NCI-H2107 (cell line): ENCODE results near the gene TMA7.
"Not testable (repeated sequence)": the region's sequence is repeated elsewhere in the genome, so short reads cannot be mapped to it uniquely, and the experiment has no call there.

Experiments used
- DNase-seq: peaks from one replicate; lab custom pipeline; 2025; lab: John Stamatoyannopoulos, UW

TMA7 gene

DNA sequence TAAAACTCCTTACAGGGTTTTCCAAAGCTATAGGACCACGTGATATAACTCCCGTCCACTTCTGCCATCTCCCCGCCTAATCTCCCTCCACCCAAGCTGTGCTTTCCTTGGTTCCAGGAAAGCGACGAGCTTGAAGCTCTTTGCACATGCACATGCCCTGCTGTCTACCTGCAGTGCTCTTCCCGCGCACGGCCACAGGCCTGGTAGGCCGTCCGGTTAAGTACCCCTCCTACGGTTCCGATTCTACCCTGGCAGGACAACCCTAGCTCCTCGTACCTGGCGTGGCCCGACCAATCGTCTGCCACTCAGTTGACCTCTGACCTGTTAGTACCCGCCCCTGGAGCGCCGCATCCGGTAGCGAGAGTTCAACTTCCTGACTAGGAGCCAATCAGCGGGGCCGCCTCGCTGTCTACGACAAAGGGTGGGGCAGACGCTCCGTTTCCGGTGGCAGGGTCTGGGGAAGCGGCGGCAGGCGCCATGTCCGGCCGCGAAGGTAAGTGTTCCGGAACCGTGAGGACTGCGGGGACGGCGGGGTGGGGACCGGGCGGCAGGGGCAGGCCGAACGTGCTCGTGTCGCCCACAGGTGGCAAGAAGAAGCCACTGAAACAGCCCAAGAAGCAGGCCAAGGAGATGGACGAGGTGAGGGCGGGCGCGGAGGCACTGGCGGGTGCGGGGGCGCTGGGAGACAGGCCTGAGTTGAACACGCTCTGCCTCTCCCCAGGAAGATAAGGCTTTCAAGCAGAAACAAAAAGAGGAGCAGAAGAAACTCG, at the start of gene TMA7, which contains the start of gene CCDC51:
TMA7 (plus strand) TSS at position 438 of the 770 bp plus-strand sequence; CDS start at position 478, 40 bp downstream.
CCDC51 (minus strand) TSS at position 300 of the 770 bp plus-strand sequence. CDS start 4,991 bp downstream, outside the sequence.
- DNase-seq, result peak; percentile 83

DNA sequence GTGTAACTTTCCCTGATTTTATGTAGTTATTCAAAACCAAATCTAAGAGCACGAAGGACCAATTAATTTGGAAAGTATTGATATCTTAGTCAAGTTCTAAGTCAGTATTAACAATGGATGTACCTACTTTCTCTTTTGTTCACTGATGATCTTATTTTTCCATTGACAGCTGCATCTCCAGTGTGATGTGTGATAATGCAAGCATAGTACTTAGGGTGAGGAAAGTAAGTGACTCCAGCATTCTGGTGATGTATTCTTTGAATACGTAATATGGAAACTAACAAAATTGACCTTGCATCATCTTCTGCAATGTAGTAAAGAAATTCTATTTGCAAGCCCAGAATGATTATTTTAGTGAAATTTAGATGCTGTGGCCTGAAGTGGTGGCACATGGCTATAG, 45.7 kb upstream of the TMA7 start:
- no peak for DNase-seq

DNA sequence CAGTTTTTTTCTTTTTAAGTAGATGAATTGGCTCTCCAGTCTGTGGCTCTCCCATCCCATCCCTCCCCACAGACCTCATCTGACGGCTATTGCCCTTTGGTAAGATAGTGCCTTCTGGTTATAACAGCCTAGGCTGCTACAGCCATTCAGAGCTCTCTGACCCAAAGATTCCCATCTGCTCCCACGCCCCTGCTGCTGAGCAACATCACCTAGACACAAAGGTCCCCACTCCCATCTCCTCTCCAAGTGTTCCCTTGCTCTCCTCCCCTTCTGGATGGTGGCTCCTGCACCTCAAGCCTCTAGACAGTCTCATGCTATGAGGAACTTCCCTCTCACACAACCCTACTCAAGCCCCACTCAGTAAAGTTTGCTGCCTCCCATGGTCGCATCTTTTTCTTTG, 44.3 kb upstream of the TMA7 start:
- DNase-seq, result no peak

DNA sequence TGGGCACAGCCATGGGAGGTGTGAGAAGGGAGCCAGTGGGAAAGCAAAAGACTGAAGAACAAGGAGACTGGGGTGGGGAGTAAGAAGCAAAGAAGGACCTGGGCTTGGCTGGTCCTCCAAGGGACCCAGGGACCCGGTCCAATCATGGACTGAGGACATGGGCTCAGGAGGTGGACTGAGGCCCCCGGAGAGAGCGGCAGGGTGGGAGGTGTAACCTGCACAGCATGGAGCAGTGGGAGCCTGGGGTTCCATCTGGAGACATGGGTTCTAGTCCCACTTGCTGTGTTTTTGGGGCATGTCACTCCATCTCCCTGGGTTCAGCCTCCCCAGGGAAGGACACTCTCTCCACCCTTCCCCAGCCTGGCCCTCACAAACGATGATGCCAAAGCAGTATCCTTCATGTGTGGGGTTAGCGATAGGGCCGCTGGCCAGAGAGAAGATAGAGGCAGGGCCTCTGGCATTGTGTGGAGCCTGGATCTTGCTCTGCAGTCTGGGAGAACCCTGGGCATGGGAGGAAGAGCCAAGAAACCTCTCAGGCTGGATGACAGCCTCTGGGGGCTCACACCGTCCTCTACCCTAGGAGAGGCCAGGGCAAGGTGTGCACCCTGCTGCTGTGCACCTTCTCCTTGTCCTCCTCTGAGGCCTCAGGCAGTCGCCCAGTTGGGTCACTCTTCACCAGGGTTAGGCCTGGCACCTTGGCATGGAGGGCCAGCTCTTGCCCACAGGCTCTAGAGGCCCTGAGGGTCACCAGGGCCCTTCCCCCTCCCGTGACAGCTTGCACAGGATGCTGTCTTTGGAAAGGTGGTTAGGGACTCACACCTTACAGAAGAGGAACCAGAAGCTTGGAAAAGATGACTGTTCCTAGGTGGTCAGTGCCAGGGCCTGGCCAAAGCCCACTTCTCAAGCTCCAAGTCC, 42.0 kb upstream of the TMA7 start:
- DNase-seq, result no peak

DNA sequence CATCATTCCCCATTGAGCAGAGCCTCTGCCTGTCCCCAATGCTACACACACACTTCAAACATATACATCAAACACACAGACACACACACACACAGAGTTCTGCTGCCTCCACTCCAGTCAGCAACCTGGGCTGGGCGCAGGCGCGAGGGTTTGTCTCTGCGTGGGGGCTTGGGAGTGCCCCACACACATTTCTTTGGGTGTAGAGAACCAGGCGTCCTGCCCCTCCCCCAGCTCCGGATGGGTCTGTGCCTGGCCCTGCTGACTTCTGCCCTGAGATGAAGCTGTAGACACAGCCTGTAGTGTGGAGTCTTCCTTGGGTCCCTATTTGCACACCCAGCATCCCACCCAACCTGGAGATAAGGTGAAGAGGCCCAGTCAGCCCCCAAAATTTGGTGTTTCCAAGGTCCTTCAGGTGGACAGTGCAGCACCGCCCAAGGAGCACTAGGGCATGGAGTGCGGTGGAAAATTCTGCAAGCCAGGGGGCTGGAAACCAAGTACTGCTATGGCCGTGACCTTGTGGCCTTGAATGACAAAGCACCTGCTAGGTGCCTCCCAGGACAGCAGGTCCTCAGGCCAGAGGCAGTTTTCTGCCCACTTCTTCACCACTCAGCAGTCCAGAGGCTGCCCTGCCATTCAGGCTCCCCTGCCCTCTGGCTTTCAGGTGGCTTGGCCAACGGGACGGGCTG, 41.2 kb upstream of the TMA7 start:
- DNase-seq, result no peak

DNA sequence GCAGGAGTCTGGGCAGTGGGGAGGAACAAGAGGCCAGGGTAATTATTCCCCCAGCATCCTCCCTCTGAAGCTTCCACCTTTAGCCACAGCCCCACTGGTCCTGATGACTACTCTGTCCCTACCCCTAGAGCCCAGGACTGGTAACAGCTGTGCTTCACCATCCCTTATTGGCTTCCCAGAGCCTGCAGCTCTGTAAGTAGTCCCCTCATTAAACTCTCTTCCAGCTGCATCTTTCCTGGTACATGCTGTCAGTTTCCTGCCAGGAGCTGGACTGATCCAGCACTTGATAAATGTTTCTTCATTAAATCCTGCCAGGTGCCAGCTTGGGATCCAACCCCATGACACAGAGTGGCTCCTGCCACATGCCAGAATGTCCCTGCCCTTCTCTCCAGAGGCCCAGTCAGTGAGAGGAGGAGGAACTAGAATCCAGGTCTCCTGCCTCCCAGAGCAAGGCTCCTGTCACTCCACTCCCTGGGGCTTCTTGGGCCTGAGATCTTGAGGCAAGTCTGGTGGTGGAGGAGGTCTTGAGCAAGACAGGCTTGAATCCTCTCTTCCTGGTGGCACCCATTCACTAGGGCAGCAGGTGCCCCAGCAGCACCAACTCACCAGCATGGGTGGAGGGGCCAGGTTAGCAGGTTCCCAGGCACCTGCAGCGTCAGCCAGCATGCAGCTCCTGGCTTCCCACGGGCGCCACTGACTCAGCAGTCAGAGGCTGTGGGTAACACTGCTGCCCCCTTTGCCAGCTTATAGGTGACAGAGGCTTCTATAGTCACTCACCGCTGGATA, 40.5 kb upstream of the TMA7 start:
- DNase-seq, result peak; percentile 12

DNA sequence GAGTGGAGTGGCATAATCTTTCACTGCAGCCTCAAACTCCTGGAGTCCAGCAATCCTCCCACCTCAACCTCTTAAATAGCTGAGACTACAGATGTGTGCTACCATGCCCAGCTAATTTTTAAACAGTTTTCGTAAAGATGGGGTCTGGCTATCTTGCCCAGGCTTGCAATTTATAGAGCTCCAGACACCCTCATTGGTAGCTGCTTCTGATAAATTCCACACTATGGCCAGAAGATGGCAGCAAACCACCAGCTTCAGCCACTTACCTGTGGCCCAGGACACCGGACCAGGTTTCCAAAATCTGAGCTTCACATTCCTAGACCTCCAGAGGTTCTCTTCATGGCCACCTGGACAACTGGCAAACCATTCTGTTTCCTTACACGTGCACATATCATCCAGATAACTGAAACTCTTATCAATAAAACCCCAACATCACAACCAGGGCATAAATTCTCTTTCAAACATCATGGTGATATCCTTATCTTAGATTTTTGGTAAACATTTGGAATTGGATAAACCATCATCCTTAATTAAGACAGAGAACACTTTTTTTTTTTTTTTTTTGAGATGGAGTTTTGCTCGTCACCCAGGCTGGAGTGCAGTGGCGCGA, 39.1 kb upstream of the TMA7 start:
- peak; percentile 14 for DNase-seq

DNA sequence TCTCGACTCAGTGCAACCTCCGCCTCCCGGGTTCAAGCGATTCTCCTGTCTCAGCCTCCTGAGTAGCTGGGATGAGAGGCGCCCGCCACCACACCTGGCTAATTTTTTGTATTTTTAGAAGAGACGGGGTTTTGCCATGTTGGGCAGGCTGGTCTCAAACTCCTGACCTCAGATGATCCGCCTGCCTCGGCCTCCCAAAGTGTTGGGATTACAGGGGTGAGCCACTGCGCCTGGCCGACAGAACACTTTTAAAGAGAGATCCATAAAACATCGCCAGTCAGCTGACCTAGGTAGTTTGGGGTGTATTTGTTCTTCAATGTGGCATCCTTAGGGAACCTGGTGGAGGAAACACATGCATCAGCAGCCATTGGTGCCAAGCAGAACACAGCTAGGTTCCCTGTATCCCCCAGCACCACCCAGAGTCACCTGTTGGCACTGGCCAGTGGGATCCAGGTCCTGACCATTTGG, 38.6 kb upstream of the TMA7 start:
- DNase-seq, result not testable (repeated sequence)

DNA sequence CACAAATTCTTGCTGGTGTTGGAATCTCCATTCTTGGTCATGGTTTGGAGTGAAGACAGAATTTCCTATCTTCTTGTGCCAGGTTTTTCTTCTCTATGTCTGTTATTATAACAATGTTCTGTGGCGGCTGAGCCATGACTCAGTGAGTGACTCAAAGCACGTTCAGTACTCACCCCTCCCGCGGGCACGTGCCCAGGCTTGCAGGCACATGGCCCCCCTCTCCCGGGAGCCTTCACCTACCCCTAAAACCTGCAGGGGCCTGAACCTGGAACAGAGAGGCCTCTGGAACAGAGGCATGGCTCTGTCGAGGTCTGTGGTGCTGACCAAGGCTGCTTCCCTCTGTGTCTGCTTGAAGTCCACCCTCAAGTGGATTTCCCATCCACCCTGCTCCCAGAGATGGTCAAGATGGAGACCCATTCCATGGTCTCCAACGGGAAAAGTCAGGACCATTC, 37.8 kb upstream of the TMA7 start:
- no peak for DNase-seq

DNA sequence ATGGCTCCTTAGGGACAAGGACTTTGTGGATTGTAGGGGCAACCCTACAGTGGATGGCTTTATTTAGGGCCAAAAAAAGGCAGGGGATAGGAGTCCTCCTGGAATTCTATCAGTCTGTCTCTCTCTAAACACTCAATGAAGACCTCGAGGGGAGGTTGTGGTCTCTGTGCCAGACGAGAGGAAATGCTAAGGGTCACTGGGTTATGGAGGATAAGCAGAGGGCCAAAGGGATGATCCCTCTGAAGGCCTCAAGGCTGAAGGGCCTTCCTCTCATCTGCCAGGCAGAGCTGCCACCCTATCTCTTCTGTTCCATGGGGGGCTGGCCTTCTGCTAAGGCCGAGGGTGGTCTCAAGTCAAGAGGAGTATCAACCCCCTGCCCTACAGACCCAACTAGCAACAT, 37.1 kb upstream of the TMA7 start:
- no peak for DNase-seq

DNA sequence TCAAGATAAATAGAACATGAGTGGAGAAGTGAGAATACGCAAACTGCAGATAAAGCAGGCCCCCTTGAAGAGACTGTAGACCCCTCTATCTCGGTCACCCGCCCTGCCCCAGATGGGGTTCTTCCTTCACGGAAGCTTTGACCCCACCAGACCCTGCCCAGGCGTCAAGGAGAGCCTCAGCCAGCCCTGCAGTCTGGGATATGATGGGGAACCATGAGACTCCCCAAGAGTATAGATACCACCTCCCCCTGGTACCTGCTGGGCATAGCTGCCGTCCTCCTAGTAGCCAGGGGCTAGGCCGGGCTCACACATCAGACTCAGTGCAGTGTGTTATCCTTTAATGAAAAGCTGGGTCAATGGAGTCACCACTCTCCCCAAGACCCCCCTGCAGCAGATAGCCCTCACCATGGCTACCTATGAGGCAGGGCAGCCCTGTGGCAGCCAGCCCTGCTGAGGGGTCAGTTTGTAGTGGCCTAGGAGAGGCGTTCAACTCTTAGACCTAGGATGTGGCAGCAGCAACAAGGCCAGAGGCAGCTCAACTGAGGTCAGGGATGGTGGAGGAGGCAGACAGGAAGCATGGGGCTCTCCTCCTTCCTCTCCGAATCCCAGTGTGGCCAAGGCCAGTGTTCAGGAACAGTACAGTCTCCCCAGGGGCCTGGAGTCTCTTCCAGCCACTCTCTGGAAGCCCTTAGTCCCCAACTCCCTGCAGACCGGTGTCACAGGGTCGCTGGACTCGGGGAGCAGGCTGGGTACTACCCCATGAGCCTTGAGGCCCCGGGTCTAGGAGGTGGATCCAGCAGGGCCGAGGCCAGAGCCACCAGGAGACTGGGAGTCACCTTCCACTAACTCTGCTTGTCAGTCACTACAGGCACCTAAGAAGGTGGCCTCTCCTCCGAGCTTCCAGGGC, 36.3 kb upstream of the TMA7 start:
- DNase-seq, result no peak

DNA sequence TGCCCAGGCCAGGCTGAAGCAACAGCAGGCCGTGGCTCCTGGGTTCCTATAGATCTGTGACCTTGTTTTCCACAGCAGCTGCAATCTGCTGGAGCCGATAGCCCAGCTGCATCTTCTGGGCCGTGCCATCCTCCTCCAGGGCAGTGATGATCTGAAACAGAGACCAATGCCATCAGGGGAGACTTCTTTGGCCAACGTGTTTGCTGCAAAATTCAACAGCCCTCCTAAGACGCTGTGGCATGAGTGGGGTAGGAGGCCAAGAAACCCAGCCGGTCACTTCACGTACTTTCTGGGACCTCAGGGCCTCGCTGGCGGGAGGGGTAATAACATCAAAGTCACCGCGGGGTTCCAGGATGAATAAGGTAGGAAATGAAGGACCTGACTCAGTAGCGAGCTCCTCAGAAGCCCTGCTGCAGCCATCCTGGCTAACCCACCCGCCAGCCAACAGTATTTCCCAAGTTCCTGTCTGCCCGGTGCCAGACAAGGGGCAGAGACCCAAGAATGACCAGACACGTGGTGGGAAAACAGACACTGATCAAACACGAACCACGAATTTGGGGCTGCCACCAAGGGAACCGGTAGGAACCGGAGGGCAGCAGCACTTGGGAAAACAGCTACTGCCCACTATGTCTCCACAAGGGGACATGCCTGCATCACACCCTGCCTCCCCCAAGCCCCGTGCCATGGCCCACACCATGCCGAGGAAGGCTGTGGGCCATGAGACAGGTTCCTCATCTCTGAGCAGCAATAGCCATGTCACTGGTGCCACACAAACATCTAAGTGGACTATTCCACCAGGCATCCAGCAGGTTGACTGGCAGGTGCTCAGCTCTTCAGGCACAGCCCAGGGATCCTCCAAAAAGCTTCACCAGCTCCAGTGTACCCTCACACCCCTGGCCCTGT, 35.4 kb upstream of the TMA7 start:
- no peak for DNase-seq

DNA sequence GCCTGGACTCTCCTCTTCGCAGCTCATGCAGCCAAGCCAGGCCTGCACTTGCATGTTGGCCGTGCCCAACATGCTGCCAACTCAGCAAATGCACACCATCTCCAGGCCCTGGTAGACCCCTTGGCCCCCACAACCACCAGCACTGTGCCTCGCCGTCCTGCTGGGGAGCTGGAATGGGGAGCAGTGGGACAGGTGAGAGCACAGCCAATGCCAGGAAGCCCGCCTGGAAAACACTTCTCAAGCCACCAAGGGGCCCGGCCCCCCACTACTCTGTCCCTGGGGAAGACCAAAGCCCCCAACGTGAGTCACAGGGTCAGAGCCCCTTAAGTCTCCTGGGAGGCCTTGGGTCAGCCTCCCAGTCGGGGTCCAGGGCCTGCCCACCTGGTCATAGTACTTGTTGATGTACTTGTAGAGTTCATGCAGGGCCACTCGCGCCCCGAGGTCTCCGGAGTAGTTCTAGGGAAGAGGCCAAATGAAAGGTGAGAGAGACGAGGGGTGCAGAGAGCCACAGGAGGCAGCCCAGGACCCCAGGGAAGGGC, 34.6 kb upstream of the TMA7 start:
- DNase-seq, result no peak

DNA sequence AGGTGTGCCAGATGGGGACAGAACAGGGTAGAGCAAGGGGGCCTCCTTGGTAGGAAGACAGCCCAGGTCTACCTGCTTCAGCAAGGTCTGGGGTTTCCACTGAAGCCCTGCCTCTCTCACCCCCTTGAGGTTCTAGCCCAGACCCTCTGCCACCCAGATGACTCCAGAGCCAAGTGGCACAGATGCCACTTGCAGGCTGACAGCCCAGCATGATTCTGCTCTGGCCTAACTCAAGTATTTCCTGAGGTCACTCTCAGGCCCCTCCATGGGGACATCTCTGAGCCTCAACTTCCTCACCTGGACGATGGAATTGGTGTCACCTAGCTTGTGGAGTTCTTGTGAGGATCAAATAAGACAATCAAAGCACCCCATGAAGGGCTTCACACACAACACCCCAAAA, 34.1 kb upstream of the TMA7 start:
- no peak for DNase-seq

DNA sequence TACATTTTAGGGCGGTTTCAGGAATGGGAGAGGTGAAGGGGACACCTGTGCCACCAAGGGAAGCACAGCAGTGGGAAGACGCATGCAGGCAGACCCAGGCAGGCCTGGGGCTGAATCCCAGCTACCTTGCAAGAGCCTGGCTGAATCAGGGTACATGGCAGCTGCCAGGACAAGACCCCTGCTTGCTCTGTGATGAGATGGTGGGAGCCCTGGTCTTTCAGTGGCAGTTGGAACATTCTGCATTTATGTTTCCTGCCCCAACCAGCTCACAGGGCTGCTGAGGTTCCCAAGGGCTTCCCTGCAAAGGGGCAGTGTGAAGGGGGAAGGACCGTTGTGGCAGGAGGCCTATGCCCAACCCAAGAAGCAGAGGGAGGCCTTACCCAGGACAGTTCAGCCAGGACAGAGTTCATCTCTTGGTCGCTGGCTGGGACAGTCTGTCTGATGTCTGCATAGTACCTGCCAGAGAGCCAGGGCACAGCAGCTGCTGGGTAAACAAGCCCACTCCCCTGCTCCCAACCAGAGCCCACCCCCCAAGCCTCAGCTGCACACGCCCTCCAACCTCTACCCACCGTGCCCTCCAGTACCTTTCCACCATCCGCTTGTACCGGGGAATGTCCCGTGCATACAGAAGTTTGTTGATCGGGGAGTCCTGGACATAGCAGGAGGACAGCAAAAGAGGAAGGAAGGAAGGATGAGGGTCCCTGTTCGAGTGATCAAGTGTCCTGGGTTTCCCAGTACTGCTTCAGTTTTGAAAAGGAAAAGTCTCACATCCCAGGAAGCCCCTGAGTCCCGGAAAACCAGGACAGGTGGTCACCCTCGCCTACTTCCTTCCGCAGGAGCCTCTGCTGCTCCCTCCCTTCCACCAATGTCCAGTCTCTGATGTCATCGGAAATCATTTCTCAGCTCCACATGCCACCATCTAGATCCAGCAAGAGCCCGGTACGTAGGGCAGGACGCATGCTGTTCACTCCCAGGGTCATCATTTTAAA, 33.3 kb upstream of the TMA7 start:
- no peak for DNase-seq

DNA sequence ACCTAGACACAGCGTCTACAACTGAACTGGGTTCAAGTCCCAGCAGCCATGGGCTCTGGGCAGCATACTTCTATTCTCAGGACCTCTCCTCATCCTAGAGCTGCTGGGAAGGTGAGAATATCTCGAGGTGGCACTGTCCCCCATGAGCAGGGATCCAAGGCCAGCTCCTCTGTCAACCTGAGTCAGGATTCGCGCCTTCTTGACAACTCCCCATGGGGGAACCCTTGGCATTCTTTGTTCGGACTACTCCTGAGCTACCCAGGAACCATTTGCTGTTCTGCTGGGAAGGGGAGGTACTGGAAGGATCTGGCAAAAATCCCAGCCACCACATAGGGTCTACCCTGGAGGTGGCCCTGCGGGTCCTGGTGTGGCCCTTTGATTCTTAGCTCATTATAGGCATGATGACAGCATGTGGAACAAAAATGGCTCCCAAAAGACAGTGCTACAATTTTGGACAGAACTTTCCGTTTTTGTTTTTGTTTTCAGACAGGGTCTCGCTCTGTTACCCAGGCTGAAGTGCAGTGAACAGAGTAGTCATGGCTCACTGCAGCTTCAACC, 32.4 kb upstream of the TMA7 start:
- no peak for DNase-seq

DNA sequence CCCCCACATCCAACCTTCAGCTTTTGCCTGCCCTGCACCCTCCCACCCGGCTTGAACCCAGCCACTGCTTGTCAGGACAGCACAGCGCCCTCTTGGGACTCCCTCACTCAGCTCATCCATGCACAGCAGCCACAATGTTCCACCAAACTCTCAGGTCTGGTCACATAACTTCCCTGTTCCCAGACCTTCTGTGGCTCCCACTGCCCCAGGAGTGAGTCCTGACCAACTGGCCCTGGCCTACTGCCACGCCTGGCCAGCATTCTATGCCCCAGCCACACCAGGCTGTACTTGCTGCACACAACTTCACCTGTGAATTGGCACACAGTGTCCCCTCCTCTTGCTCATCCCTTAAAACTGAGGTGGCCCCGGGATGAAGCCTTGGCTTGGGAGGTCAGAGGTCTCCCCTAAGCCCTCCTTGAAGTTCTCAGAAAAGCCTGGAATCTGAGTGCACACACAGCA, 31.2 kb upstream of the TMA7 start:
- DNase-seq, result no peak
